Mesothelial cell of epicardium (in vitro differentiated cells): ENCODE measurements around the gene LILRB5. TPM values are rescaled to one million over a fixed set of nuclear protein-coding genes. Genes with fewer than 3 reads are reported as not detected.

ENCODE experiments used
- DNase-seq, 2 experiments: peaks; one replicate each; pipeline ENCODE4 v3.0.0; 2021; ENCODE audit warnings: low spot score in 2 of 2; ENCODE audit not compliant: unreplicated experiment in 2 of 2
- H3K27ac Mint-ChIP-seq: 2 replicates; pipeline ENCODE4 v1.8.0; 2021; ENCODE audit warnings: mixed read lengths
- H3K27me3 Mint-ChIP-seq: 2 replicates; pipeline ENCODE4 v1.8.0; 2021; ENCODE audit warnings: low read depth, mixed read lengths
- H3K36me3 Mint-ChIP-seq: 2 replicates; pipeline ENCODE4 v1.8.0; 2021; ENCODE audit warnings: mixed read lengths
- H3K4me1 Mint-ChIP-seq: 2 replicates; pipeline ENCODE4 v1.8.0; 2021; ENCODE audit warnings: mixed read lengths
- H3K4me3 Mint-ChIP-seq: 2 replicates; pipeline ENCODE4 v1.8.0; 2021; ENCODE audit warnings: mild to moderate bottlenecking, moderate library complexity, mixed read lengths
- H3K9me3 Mint-ChIP-seq: 2 replicates; pipeline ENCODE4 v1.8.0; 2021; ENCODE audit warnings: mixed read lengths
- CTCF ChIP-seq: fragments of 200-600 bp; sonication (generic); IDR thresholded peaks from one replicate; pipeline ENCODE4 v1.5.0; 2021; ENCODE audit warnings: antibody characterized with exemption; ENCODE audit not compliant: unreplicated experiment
- total RNA-seq: library from RNA; stranded (reverse); gene quantifications from 3 replicates; pipeline ENCODE4 v1.2.1, GENCODE V29; 2021

LILRB5 gene
- total RNA-seq, 1 donor from 2014 or later, result not detected

GRCh38 chr19:54254195-54254906, 2.7 kb downstream of the LILRB5 start:
- Mint-ChIP-seq H3K4me1 (no peaks in the 10 kb centered on the region), H3K27me3 (peaks cover 39% of the 10 kb centered on the region), H3K4me3 (no peak overlapping the region), H3K36me3 (no peaks in the 10 kb centered on the region), H3K9me3 (no peaks in the 10 kb centered on the region), H3K27ac (no peak overlapping the region)
- no peak for TF ChIP-seq CTCF
- DNase-seq, result no peak

GRCh38 chr19:54253331-54254194, 3.5 kb downstream of the LILRB5 start:
- no peaks in the 10 kb centered on the region for H3K9me3 Mint-ChIP-seq
- no peak for TF ChIP-seq CTCF
- H3K36me3 Mint-ChIP-seq, result no peaks in the 10 kb centered on the region
- H3K27ac Mint-ChIP-seq, result no peak overlapping the region
- no peaks in the 10 kb centered on the region for H3K4me1 Mint-ChIP-seq
- no peak for DNase-seq
- no peak overlapping the region for H3K4me3 Mint-ChIP-seq
- peaks cover 41% of the 10 kb centered on the region for H3K27me3 Mint-ChIP-seq

GRCh38 chr19:54252845-54253244, 4.2 kb downstream of the LILRB5 start:
- Mint-ChIP-seq H3K4me3 (no peak overlapping the region), H3K27me3 (peaks cover 47% of the 10 kb centered on the region), H3K27ac (no peak overlapping the region), H3K9me3 (no peaks in the 10 kb centered on the region), H3K36me3 (no peaks in the 10 kb centered on the region), H3K4me1 (no peaks in the 10 kb centered on the region)
- TF ChIP-seq CTCF, result no peak
- DNase-seq, result no peak

GRCh38 chr19:54252243-54252642, 4.8 kb downstream of the LILRB5 start:
- Mint-ChIP-seq H3K4me3 (no peak overlapping the region), H3K9me3 (no peaks in the 10 kb centered on the region), H3K36me3 (no peaks in the 10 kb centered on the region), H3K27me3 (peaks cover 45% of the 10 kb centered on the region), H3K4me1 (no peaks in the 10 kb centered on the region), H3K27ac (no peak overlapping the region)
- no peak for TF ChIP-seq CTCF
- no peak for DNase-seq

GRCh38 chr19:54248016-54248601, 9.0 kb downstream of the LILRB5 start:
- Mint-ChIP-seq H3K27ac (no peak overlapping the region), H3K4me1 (peaks cover under 1% of the 10 kb centered on the region), H3K36me3 (no peaks in the 10 kb centered on the region), H3K27me3 (peaks cover 44% of the 10 kb centered on the region), H3K4me3 (no peak overlapping the region), H3K9me3 (no peaks in the 10 kb centered on the region)
- no peak for DNase-seq
- TF ChIP-seq CTCF, result no peak
